ENCODE results near the gene NFASC.
A peak's percentile ranks its signal among the peaks of the same experiment; 100 is the strongest.

The NFASC gene

GRCh38 chr1:204988196-204988595 lies 117.5 kb downstream of the NFASC start:
- DNase-seq = no peak

GRCh38 chr1:204989266-204990058 lies 118.8 kb downstream of the NFASC start:
- peak; percentile 97 for DNase-seq

- no peak for DNase-seq
Measured at GRCh38 chr1:204990059-204990664, 119.5 kb downstream of the NFASC start.

GRCh38 chr1:204990721-204991341 lies 120.2 kb downstream of the NFASC start:
- DNase-seq = no peak

- no peak for DNase-seq
Measured at GRCh38 chr1:204991342-204991844, 120.7 kb downstream of the NFASC start.

- DNase-seq = no peak
Measured at GRCh38 chr1:204992201-204992997, 121.7 kb downstream of the NFASC start.

- no peak for DNase-seq
Measured at GRCh38 chr1:204992998-204993314, 122.3 kb downstream of the NFASC start.

GRCh38 chr1:204994086-204994862 lies 123.6 kb downstream of the NFASC start:
- no peak for DNase-seq

- DNase-seq = no peak
Measured at GRCh38 chr1:204996981-204997380, 126.3 kb downstream of the NFASC start.

- no peak for DNase-seq
Measured at GRCh38 chr1:204997591-204998355, 127.1 kb downstream of the NFASC start.

- no peak for DNase-seq
Measured at GRCh38 chr1:205001162-205001561, 130.5 kb downstream of the NFASC start.

GRCh38 chr1:205002705-205003104 lies 132.0 kb downstream of the NFASC start:
- DNase-seq = no peak

GRCh38 chr1:205003358-205004131 lies 132.9 kb downstream of the NFASC start:
- no peak for DNase-seq

GRCh38 chr1:205004351-205004750 lies 133.7 kb downstream of the NFASC start:
- no peak for DNase-seq

GRCh38 chr1:205008896-205009295 lies 138.2 kb downstream of the NFASC start:
- DNase-seq = no peak

- no peak for DNase-seq
Measured at GRCh38 chr1:205009670-205010069, 139.0 kb downstream of the NFASC start.

- no peak for DNase-seq
Measured at GRCh38 chr1:205012391-205013140, 141.9 kb downstream of the NFASC start.

GRCh38 chr1:205013683-205014367 lies 143.2 kb downstream of the NFASC start:
- DNase-seq = no peak

- no peak for DNase-seq
Measured at GRCh38 chr1:205014783-205015182, 144.1 kb downstream of the NFASC start.
